Mesodermal cell (in vitro differentiated cells): Measurements from ENCODE around the gene CCDC110.

ENCODE experiments used
- H3K27ac ChIP-seq: 2 replicates; pipeline ENCODE4 v1.7.0; 2013; ENCODE audit warnings: mild to moderate bottlenecking, low read depth, low read length, moderate library complexity; ENCODE audit not compliant: severe bottlenecking
- H3K36me3 ChIP-seq: 2 replicates; pipeline ENCODE4 v1.7.1; 2013; ENCODE audit warnings: mild to moderate bottlenecking, low read length, moderate library complexity; ENCODE audit not compliant: control insufficient read depth, insufficient read depth
- H3K4me1 ChIP-seq: one replicate; pipeline ENCODE4 v1.7.1; 2013; ENCODE audit warnings: mild to moderate bottlenecking, low read length; ENCODE audit not compliant: insufficient read depth, control insufficient read depth, poor library complexity, severe bottlenecking
- H3K4me3 ChIP-seq: 2 replicates; pipeline ENCODE4 v1.7.0; 2013; ENCODE audit warnings: low read length, control low read depth, mild to moderate bottlenecking; ENCODE audit not compliant: insufficient read depth, poor library complexity, severe bottlenecking; ENCODE audit errors: extremely low read depth
- H3K9me3 ChIP-seq: 2 replicates; pipeline ENCODE4 v1.7.1; 2013; ENCODE audit warnings: mild to moderate bottlenecking, low read length, moderate library complexity; ENCODE audit not compliant: control insufficient read depth
- WGBS, 2 experiments: methylation state at CpG; one replicate each; pipeline ENCODE4 v1.1.5; 2013; ENCODE audit warnings: missing lambda C conversion rate in 2 of 2; ENCODE audit not compliant: insufficient coverage in 2 of 2; 5-methylcytosine and 5-hydroxymethylcytosine counted together

CCDC110 gene

DNA sequence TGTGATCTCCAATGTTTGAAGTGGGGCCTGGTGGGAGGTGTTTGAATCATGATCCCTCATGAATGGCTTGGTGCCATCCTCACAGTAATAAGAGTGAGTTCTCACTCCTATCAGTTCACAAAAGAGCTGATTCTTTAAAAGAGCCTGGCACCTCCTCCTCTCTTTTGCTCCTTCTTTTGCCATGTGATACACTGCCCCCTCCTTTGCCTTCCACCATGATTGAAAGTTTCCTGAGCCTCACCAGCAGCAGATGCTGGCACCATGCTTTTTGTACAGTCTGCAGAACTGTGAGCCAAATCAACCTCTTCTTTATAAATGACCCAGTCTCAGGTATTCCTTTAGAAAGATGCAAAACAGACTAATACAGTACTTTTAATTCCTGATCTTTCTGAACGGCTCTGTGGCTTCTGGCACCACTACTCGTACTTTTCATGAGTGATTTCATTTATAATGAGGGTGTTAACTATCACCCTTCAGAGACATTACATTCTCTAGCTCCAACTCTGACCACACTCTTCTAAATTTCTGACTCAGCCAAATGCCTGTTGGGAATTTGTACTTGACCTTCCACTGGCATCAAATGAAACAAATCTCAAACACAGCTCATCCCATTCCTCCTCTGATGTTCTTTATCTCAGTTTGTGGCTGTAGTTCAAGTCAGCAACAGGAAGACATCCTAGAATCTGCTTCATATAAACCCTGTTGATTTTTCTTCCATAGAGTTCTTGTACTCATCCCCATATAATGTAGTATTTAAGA lies 50.0 kb downstream of the CCDC110 start:
- no CpG with 5 or more reads among the region's 2 CpGs for WGBS, 2 experiments
- H3K27ac ChIP-seq: no peak overlapping the region
- no peak overlapping the region for H3K4me3 ChIP-seq
- no peaks in the 10 kb centered on the region for H3K9me3 ChIP-seq
- H3K4me1 ChIP-seq: peaks cover 2% of the 10 kb centered on the region
- peaks cover 28% of the 10 kb centered on the region for H3K36me3 ChIP-seq

DNA sequence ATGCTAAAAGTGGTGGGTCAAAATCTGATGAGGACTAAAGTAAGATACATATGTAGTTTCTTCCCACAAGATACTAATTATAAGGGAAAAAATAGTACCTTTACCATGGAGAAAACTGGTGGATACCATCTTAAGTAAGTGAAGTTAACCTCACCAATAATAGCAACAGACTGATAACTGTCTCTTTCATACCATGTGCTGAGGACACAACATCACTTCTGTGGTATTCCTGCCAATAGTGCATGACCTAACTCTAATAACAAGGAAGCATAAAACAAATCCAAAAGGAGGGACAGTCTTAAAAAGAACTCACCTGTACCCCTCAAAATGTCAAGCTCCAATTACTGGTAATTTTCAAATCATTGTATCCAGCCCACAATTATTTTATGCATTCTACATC lies 54.6 kb downstream of the CCDC110 start:
- no peak overlapping the region for H3K27ac ChIP-seq
- H3K4me1 ChIP-seq: no peaks in the 10 kb centered on the region
- no peaks in the 10 kb centered on the region for H3K9me3 ChIP-seq
- peaks cover 32% of the 10 kb centered on the region for H3K36me3 ChIP-seq
- no peak overlapping the region for H3K4me3 ChIP-seq

DNA sequence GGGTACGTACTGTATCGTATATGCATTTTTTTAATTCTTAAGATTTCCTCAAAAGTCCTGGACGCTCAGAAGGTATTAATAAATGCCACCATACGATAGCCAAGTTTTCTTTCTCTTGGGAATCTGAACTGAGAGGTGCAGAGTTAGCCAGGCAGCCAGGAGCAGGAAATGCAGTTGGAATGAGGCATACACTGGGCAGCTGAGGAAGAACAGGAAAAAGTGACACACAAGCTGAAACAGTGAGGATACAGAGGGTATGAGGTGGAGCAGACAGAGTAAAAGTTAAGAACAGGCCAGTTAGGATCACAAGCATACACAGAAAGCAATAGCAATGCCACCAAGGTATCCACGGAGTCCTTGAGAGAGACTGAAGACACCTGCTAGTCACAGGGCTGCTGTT lies 59.1 kb downstream of the CCDC110 start:
- Histone ChIP-seq H3K36me3 (peaks cover 31% of the 10 kb centered on the region), H3K9me3 (peaks cover 4% of the 10 kb centered on the region), H3K27ac (no peak overlapping the region), H3K4me1 (no peaks in the 10 kb centered on the region), H3K4me3 (no peak overlapping the region)
- WGBS, 2 experiments: 91 to 96% methylated on average over 5 of the region's 5 CpGs

DNA sequence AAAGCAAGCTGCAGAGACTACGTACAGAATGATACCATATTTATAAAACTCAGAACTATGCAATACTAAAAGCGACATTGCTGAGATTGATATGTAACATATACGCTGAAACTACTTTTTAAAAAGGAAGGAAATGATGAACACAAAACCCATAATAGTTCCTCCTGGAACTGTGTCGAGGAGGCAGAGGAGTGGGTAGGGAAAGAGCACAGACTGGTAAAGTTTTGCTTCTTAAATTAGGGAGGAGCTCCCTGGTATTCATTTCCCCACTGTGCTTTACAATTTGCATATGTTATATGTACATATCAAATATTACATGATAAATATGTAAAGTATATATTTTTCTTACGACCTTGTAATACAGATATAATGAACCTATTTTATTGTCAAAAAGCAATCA lies 59.7 kb downstream of the CCDC110 start:
- peaks cover 4% of the 10 kb centered on the region for H3K9me3 ChIP-seq
- H3K4me3 ChIP-seq: no peak overlapping the region
- no peaks in the 10 kb centered on the region for H3K4me1 ChIP-seq
- whole genome bisulfite sequencing, 2 experiments: 80% methylated on average over 1 of the region's 5 CpGs; no CpG with 5 or more reads in 1 of the 2 experiments
- peaks cover 26% of the 10 kb centered on the region for H3K36me3 ChIP-seq
- H3K27ac ChIP-seq: no peak overlapping the region

DNA sequence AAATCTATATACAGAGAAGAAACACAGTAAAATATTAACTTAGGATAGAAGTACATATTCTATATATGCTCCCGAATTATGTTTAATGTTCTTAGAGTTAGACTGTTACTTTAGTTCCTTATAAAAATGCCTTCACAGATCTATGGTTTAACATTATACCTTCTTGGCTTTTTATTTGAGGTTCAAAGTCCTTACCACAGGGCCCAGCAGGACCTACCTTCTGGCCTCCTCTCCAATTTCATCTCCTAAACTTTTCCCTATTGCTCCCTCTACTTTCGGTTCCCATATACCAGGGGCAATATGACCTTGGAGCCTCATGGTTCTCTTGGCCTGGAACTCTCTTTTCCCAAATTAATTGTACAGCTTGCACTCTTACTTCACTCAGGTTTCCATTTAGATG lies 63.1 kb downstream of the CCDC110 start:
- Histone ChIP-seq H3K4me1 (no peaks in the 10 kb centered on the region), H3K9me3 (peaks cover 4% of the 10 kb centered on the region), H3K36me3 (peaks cover 39% of the 10 kb centered on the region), H3K27ac (no peak overlapping the region), H3K4me3 (no peak overlapping the region)
- 92% methylated on average over 1 of the region's 2 CpGs for WGBS, 2 experiments

DNA sequence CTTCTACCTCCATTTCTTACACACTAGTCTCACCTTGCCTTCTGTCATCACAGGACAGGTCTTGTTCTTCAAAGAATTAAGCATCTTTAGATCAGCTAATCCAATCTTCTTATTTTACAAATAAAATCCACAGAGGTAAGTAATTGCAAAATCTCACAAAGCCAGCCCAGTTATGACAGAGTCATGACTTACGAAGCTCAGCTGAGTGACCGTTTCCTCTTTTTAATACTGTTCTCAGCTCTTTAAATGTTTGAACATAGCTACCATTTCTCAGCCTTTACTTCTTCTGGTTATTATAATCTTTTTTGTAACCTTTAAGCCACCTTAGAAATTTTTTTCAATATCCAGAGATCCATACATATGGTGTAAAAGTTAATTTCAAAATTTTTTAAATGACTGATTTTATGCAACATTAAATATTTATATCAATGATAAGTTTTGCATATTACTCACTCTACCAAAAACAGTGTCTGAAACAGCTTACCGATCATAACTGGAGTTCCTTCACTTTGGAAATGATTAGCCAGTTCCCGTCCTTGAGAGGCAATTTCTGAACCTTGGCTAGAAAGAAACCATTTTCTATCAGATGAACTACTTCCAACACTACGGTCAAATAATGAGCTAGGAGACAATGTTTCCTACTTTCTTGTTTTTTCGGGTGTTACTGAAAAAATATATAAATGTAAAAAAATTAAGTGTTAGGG lies 66.1 kb downstream of the CCDC110 start:
- WGBS, 2 experiments: 90 to 96% methylated on average over 4 of the region's 6 CpGs
- Histone ChIP-seq H3K4me1 (no peaks in the 10 kb centered on the region), H3K4me3 (no peak overlapping the region), H3K9me3 (peaks cover 4% of the 10 kb centered on the region), H3K36me3 (peaks cover 53% of the 10 kb centered on the region), H3K27ac (no peak overlapping the region)

DNA sequence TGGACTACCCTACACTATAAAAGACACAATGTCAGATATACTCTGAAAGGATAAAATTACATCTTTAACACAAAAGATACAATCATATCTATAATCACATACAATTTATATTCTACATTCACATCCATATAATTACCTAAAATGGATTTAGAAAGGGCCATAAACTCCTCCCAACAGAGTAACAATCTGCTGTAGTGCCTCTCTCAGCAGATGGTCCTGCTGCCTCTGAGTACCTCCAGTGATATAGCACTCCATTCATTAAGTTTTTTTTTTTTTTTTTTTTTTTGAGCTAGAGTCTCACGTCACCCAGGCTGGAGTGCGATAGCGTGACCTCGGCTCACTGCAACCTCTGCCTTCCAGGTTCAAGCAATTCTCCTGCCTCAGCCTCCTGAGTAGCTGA lies 67.5 kb downstream of the CCDC110 start:
- Histone ChIP-seq H3K4me3 (no peak overlapping the region), H3K36me3 (peaks cover 51% of the 10 kb centered on the region), H3K4me1 (no peaks in the 10 kb centered on the region), H3K9me3 (no peaks in the 10 kb centered on the region), H3K27ac (no peak overlapping the region)
- WGBS, 2 experiments: 90 to 100% methylated on average over 1 to 2 of the region's 4 CpGs

DNA sequence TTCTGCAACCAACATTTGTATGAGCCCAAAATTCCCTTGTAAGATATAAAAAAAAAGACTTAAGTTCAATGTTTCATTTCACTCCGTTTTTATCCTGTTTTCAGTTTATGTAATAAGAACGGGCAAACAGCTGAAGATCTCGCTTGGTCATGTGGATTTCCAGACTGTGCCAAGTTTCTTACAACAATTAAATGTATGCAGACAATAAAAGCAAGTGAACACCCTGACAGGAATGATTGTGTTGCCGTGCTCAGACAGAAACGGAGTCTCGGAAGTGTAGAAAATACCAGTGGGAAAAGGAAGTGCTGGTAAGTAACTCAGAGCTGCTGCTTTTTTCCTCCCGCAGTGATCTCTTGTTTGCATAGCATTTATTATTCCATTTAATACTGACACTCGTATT lies 72.1 kb downstream of the CCDC110 start:
- Histone ChIP-seq H3K36me3 (peaks cover 21% of the 10 kb centered on the region), H3K27ac (no peak overlapping the region), H3K4me3 (no peak overlapping the region), H3K9me3 (no peaks in the 10 kb centered on the region), H3K4me1 (no peaks in the 10 kb centered on the region)
- WGBS, 2 experiments: 90 to 96% methylated on average over 2 to 5 of the region's 8 CpGs

DNA sequence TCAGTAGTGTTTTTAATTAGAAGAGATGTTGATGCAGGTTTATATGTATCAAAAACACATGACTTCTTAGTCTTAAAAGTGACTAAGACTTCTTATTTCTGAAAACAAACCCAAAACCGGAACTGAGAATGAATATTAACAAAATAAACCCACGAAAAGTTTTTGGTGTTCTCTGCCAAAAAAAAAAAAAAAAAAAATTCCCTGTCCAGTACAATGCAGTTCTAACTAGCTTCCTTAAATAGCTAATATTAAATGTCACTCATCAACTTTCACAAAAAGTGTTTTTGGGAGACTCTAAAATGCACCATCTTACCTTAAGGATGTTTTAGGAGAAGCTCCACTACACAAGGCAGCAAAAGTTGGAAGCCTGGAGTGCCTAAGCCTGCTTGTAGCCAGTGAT lies 72.9 kb downstream of the CCDC110 start:
- 80 to 90% methylated on average over 1 to 2 of the region's 2 CpGs for WGBS, 2 experiments
- Histone ChIP-seq H3K4me1 (no peaks in the 10 kb centered on the region), H3K9me3 (no peaks in the 10 kb centered on the region), H3K27ac (peak overlapping the region; percentile 5), H3K4me3 (no peak overlapping the region), H3K36me3 (peaks cover 20% of the 10 kb centered on the region)

DNA sequence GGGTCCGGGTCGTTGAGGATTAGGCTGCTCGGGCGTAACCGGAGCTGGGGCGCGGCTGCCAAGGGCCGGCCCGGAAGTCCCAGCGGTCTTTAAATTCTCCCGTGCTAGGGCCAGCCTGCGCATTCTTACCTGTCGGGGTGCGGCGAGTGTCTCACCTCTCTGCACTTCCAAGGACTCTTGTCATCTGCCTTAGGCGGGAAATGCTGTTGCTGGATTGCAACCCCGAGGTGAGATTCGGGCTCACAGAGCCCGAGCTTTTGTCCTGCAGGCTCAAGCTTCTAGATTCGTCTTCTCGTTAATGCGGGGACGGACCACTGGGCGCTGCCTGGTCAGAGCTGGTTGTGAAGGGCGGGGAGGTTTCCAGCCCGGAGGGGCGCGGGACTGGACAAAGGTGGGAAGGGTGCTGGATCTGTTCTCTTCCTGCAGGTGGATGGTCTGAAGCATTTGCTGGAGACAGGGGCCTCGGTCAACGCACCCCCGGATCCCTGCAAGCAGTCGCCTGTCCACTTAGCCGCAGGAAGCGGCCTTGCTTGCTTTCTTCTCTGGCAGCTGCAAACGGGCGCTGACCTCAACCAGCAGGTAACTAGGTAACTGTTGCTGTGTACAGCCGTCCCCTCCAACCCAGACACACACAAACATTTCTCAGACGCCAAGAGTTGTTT lies 74.7 kb downstream of the CCDC110 start, which contains the start of gene ANKRD37:
ANKRD37 (plus strand) TSS at position 118 of the 662 bp plus-strand sequence; CDS start at position 201, 83 bp downstream.
- Histone ChIP-seq H3K4me3 (peak within 1 kb of the TSS; percentile 67), H3K4me1 (no peaks in the 10 kb centered on the region), H3K36me3 (peaks cover 10% of the 10 kb centered on the region), H3K9me3 (no peaks in the 10 kb centered on the region), H3K27ac (peak within 1 kb of the TSS; percentile 86)
- WGBS, 2 experiments: 3 to 8% methylated on average over 31 to 35 of the region's 38 CpGs
